Breast epithelium (tissue), 4 donors: ENCODE data around the gene CFAP119. TPM values are rescaled to one million over a fixed set of nuclear protein-coding genes. Genes with fewer than 3 reads are reported as not detected.

Experiments
- DNase-seq, 2 donors: peaks; one replicate each; pipeline ENCODE4 v3.0.0-alpha.2; 2019; ENCODE audit warnings: low spot score in 2 of 2
- H3K27ac ChIP-seq, 2 donors: fragments of 200-600 bp; sonication (generic) in 1 of 2; one replicate each; pipeline ENCODE4 v1.5.1; 2016 to 2019; ENCODE audit warnings: mild to moderate bottlenecking in 1 of 2
- H3K27me3 ChIP-seq, 2 donors: fragments of 200-600 bp; sonication (generic) in 1 of 2; one replicate each; pipeline versions ENCODE4 v1.5.1 to v1.6.0; 2017 to 2019; ENCODE audit warnings: control low read depth in 1 of 2, mild to moderate bottlenecking in 1 of 2
- H3K36me3 ChIP-seq: fragments of 200-600 bp; one replicate; pipeline ENCODE4 v1.5.1; 2019
- H3K4me1 ChIP-seq, 2 donors: fragments of 200-600 bp; sonication (generic); one replicate each; pipeline ENCODE4 v1.5.1; 2016 to 2019; ENCODE audit warnings: control low read depth in 1 of 2
- H3K4me3 ChIP-seq, 3 donors: fragments of 200-600 bp; sonication (generic); 1 replicate in 2 of 3; 2 replicates in 1 of 3; pipeline ENCODE4 v1.5.1; 2016 to 2019; ENCODE audit warnings: mild to moderate bottlenecking in 3 of 3, moderate library complexity in 2 of 3
- H3K9me3 ChIP-seq, 2 donors: fragments of 200-600 bp; sonication (generic) in 1 of 2; one replicate each; pipeline ENCODE4 v1.5.1; 2016 to 2019; ENCODE audit warnings: control low read depth in 1 of 2
- CTCF ChIP-seq, 3 donors: fragments of 450-650 bp; IDR thresholded peaks; one replicate each; pipeline ENCODE4 v1.5.1; 2016 to 2017; ENCODE audit warnings: antibody characterized with exemption in 3 of 3, mild to moderate bottlenecking in 3 of 3, moderate library complexity in 3 of 3
- POLR2A ChIP-seq: fragments of 450-650 bp; IDR thresholded peaks from one replicate; pipeline ENCODE4 v1.6.1; 2016; ENCODE audit warnings: antibody characterized with exemption, mild to moderate bottlenecking, moderate library complexity
- POLR2AphosphoS5 ChIP-seq, 3 donors: sonication (generic); formaldehyde crosslinking; IDR thresholded peaks; one replicate each; pipeline ENCODE4 v1.6.1; 2017; ENCODE audit warnings: antibody characterized with exemption in 3 of 3
- intact Hi-C: fragments of 100-400 bp; cut with DNase I; formaldehyde crosslinking; loops from one replicate; pipeline ENCODE4 v1.15.1; 2023; ENCODE audit warnings: low total_unique reads
- total RNA-seq, 3 donors: library from RNA; depleted of rRNA; stranded (reverse); fragments of >200 nt; gene quantifications; one replicate each; pipeline ENCODE4 v1.1.0, GENCODE V29; 2016

Gene CFAP119
- total RNA-seq, 3 donors from 2014 or later = 1.4 to 17.1 (median 13.4) TPM

DNA sequence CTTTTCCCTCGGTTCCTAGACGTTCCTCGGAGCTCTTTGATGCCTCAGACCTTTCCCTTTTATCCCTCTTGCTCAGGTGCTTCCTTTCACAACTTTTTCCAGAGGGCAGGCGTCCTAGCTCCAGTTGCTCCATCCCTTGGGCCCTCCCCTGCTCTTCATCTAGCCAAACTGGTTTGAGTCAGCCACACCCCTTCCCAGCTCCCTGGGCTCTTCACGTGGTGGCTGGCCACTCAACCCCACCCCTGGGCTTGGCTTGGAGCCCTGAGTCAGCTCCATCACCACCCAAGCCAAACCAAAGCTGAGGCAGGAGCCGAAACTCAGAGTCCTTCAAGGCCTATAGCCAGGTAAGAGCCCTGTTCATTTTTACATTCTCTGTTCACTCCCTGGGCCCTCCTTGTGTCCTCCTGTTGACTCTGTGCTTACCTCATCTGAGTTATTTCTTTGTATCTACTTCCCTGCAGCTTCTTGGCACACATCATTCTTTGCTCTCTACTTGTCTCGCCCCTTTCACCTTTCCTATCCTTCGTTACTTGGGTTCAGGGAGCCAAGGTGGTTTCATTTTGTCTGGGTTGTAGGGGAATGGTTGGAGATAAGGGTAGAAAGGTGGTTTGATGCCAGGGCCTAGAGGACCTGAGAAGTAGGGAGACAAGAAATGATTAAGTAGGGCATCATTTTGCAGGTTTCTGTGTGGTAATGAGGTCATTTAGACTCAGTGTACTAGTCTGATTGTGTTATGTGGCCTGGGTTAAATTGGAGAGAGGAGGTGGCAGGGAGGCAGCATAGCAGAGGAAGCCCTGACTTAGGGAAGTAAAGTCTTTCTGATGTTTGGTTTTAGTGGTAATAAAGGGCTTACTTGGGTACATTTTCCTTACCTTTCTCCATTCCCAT lies 21.3 kb downstream of the CFAP119 start:
- peak overlapping the region; percentile 17 to 57 (median 34) for H3K4me3 ChIP-seq
- intact Hi-C loops = no loop called here
- no peak for TF ChIP-seq CTCF (IDR thresholded peaks at IDR 0.05)
- TF ChIP-seq POLR2AphosphoS5 (IDR thresholded peaks at IDR 0.05) = peak; percentile 48 to 80 (median 72)
- TF ChIP-seq POLR2A = peak; percentile 8
- H3K36me3 ChIP-seq = peaks cover 15% of the 10 kb centered on the region
- peaks cover 7 to 20% of the 10 kb centered on the region in 2 donors for H3K4me1 ChIP-seq
- peak overlapping the region; percentile 93 to 99 for H3K27ac ChIP-seq
- peak; percentile 94 to 96 for DNase-seq
- H3K9me3 ChIP-seq = no peaks in the 10 kb centered on the region
- H3K27me3 ChIP-seq = no peaks in the 10 kb centered on the region

DNA sequence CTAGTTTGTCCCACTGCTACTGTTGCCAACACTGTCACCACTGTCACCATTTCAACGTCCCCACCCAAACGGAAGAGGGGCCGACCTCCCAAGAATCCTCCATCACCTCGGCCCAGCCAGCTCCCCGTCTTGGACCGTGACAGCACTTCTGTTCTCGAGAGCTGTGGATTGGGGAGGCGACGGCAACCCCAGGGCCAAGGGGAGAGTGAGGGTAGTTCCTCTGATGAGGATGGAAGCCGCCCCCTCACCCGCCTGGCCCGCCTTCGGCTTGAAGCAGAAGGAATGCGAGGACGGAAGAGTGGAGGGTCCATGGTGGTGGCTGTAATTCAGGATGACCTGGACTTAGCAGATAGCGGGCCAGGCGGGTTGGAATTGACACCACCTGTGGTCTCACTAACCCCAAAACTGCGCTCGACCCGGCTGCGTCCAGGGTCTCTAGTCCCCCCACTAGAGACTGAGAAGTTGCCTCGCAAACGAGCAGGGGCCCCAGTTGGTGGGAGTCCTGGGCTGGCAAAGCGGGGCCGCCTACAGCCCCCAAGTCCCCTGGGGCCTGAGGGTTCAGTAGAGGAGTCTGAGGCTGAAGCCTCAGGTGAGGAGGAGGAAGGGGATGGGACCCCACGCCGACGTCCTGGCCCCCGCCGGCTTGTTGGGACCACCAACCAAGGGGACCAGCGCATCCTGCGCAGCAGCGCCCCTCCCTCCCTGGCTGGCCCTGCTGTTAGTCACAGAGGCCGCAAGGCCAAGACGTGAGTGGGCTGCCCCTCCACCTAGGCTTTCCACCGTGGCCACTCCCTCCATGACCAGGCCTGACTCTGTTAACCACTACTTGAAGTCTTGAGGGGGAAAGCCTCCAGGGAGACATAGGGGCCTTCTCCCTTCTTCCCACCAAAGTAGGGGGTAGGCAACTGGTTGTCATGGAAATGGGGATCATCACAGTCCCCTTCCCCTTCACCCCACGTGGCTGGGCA lies 22.6 kb downstream of the CFAP119 start:
- no peak for DNase-seq
- Histone ChIP-seq H3K36me3 (peaks cover 15% of the 10 kb centered on the region), H3K9me3 (no peaks in the 10 kb centered on the region), H3K4me3 (no peak overlapping the region), H3K4me1 (peaks cover 7 to 20% of the 10 kb centered on the region in 2 donors), H3K27ac (peak overlapping the region; percentile 93 to 99), H3K27me3 (no peaks in the 10 kb centered on the region)
- TF ChIP-seq CTCF (IDR thresholded peaks at IDR 0.05) (no peak), POLR2AphosphoS5 (IDR thresholded peaks at IDR 0.05) (no peak), POLR2A (no peak)
- intact Hi-C loops = no loop called here

DNA sequence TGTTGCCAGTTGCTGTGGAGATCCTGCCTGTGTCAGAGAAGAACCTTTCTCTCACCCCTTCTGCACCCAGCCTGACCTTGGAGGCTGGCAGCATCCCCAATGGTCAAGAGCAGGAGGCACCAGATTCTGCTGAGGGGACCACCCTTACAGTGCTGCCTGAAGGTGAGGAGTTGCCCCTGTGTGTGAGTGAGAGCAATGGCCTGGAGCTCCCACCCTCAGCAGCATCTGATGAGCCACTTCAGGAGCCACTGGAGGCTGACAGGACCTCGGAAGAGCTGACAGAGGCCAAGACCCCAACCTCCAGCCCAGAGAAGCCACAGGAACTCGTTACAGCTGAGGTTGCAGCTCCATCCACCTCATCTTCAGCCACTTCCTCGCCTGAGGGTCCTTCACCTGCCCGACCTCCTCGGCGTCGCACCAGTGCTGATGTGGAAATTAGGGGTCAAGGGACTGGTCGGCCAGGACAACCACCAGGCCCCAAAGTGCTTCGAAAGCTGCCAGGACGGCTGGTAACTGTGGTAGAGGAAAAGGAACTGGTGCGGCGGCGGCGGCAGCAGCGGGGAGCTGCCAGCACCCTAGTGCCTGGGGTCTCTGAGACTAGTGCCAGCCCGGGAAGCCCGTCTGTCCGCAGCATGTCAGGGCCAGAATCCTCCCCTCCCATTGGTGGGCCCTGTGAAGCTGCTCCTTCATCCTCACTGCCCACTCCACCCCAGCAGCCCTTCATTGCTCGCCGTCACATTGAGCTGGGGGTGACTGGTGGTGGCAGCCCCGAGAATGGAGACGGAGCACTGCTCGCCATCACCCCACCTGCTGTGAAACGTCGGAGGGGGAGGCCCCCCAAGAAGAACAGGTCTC lies 23.8 kb downstream of the CFAP119 start:
- Histone ChIP-seq H3K36me3 (peaks cover 21% of the 10 kb centered on the region), H3K27ac (peak overlapping the region; percentile 93 to 99), H3K4me1 (peaks cover 7 to 20% of the 10 kb centered on the region in 2 donors), H3K27me3 (no peaks in the 10 kb centered on the region), H3K4me3 (no peak overlapping the region), H3K9me3 (no peaks in the 10 kb centered on the region)
- no peak for DNase-seq
- intact Hi-C loops = no loop called here
- no peak for TF ChIP-seq POLR2A
- TF ChIP-seq POLR2AphosphoS5 (IDR thresholded peaks at IDR 0.05) = no peak
- no peak for TF ChIP-seq CTCF (IDR thresholded peaks at IDR 0.05)

DNA sequence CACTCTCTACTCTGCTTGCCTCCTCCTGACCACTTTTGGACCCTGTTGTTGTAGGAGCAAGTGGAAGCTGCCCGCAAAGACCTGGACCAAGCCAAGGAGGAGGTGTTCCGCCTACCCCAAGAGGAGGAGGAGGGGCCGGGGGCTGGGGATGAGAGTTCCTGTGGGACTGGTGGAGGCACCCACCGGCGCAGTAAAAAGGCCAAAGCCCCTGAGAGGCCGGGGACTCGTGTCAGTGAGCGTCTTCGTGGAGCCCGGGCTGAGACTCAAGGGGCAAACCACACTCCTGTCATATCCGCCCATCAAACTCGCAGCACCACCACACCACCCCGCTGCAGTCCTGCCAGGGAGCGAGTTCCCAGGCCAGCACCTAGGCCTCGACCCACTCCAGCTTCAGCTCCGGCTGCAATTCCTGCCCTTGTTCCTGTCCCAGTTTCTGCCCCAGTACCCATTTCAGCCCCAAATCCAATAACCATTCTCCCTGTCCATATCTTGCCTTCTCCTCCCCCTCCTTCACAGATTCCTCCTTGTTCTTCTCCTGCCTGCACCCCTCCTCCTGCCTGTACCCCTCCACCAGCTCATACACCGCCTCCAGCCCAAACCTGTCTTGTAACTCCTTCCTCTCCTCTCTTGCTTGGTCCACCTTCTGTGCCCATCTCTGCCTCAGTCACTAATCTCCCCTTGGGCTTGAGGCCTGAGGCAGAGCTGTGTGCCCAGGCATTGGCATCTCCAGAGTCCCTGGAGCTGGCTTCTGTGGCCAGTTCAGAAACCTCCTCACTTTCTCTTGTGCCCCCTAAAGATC lies 24.7 kb downstream of the CFAP119 start:
- H3K27ac ChIP-seq = no peak overlapping the region
- H3K4me3 ChIP-seq = no peak overlapping the region
- H3K27me3 ChIP-seq = no peaks in the 10 kb centered on the region
- peaks cover 21% of the 10 kb centered on the region for H3K36me3 ChIP-seq
- intact Hi-C loops = no loop called here
- no peaks in the 10 kb centered on the region for H3K9me3 ChIP-seq
- no peak for TF ChIP-seq POLR2A
- TF ChIP-seq CTCF (IDR thresholded peaks at IDR 0.05) = no peak
- TF ChIP-seq POLR2AphosphoS5 (IDR thresholded peaks at IDR 0.05) = no peak
- H3K4me1 ChIP-seq = peaks cover 7 to 20% of the 10 kb centered on the region in 2 donors
- no peak for DNase-seq
